ENCODE measurements around the gene GUCY2C.

DNA sequence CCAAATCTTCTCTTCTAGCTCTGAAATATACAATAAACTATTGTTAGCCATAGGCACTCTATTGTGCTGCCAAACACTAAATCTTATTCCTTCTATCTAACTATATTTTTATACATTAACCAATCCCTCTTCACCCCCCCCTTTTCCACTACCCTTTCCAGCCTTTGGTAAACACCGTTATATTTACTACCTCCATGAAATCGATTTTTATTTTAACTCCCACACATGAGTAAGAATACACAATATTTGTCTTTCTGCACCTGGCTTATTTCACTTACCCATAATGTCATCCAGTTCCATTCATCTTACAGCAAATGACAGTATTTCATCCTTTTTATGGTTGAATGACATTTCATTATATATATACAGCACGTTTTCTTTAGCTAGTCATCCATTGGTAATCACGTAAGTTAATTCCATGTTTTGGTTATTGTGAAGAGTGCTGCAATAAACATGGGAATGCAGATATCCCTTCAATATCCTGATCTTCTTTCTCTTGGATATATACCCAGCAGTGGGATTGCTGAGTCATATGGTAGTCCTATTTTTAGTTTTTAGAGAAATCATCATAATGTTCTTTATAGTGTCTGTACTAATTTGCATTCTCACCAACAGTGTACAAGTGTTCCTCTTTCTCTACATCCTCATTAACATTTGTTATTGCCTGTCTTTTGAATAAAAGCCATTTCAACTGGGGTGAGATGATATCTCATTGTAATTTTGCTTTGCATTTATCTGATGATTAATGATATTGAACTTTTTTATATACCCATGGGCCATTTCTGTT lies 94.5 kb downstream of the GUCY2C start:
- TF ChIP-seq EZH2 (IDR thresholded peaks at IDR 0.05; ENCODE audit: borderline replicate concordance, insufficient read depth, low read depth, low read length, poor library complexity, severe bottlenecking): no peak
- TF ChIP-seq, protein P1, sequence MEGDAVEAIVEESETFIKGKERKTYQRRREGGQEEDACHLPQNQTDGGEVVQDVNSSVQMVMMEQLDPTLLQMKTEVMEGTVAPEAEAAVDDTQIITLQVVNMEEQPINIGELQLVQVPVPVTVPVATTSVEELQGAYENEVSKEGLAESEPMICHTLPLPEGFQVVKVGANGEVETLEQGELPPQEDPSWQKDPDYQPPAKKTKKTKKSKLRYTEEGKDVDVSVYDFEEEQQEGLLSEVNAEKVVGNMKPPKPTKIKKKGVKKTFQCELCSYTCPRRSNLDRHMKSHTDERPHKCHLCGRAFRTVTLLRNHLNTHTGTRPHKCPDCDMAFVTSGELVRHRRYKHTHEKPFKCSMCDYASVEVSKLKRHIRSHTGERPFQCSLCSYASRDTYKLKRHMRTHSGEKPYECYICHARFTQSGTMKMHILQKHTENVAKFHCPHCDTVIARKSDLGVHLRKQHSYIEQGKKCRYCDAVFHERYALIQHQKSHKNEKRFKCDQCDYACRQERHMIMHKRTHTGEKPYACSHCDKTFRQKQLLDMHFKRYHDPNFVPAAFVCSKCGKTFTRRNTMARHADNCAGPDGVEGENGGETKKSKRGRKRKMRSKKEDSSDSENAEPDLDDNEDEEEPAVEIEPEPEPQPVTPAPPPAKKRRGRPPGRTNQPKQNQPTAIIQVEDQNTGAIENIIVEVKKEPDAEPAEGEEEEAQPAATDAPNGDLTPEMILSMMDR (IDR thresholded peaks at IDR 0.05): no peak
